Measurements from ENCODE around the gene DAP3. TPM values are rescaled to one million over a fixed set of nuclear protein-coding genes. Genes with fewer than 3 reads are reported as not detected.

Gene DAP3
- total RNA-seq, 1 donor from 2014 or later = 49.7 TPM

Other genes starting within 250 kb of the DAP3 start
- 24.2 and 32.4 TPM in 2 replicates for gene ASH1L, start 126.3 kb upstream of the DAP3 start, total RNA-seq
- gene MSTO1, start 78.9 kb upstream of the DAP3 start, total RNA-seq = 17.1 and 20.3 TPM in 2 replicates
- 44.9 and 66.9 TPM in 2 replicates for gene YY1AP1, start 317 bp upstream of the DAP3 start, total RNA-seq
- gene GON4L, start 168.1 kb downstream of the DAP3 start, total RNA-seq = 31.8 and 34.3 TPM in 2 replicates
- 35.9 and 41.0 TPM in 2 replicates for gene SYT11, start 170.5 kb downstream of the DAP3 start, total RNA-seq
- gene RIT1, start 222.3 kb downstream of the DAP3 start, total RNA-seq = 59.4 and 60.6 TPM in 2 replicates
- gene KHDC4, start 245.3 kb downstream of the DAP3 start, total RNA-seq = 25.7 and 32.8 TPM in 2 replicates

All from dermis blood vessel endothelial cell (primary cell).